NOMO-1 (cell line): ENCODE results near the gene PTK7.
"Not testable (repeated sequence)": the region's sequence is repeated elsewhere in the genome, so short reads cannot be mapped to it uniquely, and the experiment has no call there.

ENCODE experiments used
- DNase-seq, 2 experiments: peaks; one replicate each; lab custom pipeline; 2025; ENCODE audit not compliant: unreplicated experiment in 2 of 2; lab: John Stamatoyannopoulos, UW

Gene PTK7

GRCh38 chr6:43053545-43054205 is 22.4 kb upstream of the PTK7 start, which contains the start of gene CUL7:
Gene CUL7 (minus strand): TSS chr6:43053851. CDS start chr6:43052788, 1,063 bp downstream.
- DNase-seq = peak; percentile 93 to 94

- no peak for DNase-seq
Measured at GRCh38 chr6:43054206-43054943, 21.7 kb upstream of the PTK7 start.

GRCh38 chr6:43055966-43056365 is 20.1 kb upstream of the PTK7 start:
- DNase-seq = no peak

GRCh38 chr6:43058531-43058930 is 17.6 kb upstream of the PTK7 start:
- peak in 1 of 2 experiments; percentile 14 for DNase-seq

GRCh38 chr6:43059168-43060033 is 16.7 kb upstream of the PTK7 start, which contains the start of the genes KLC4 and MRPL2:
Gene KLC4 (plus strand): TSS chr6:43059631. CDS start chr6:43061336, 1,705 bp downstream.
Gene MRPL2 (minus strand): TSS chr6:43059434. CDS start chr6:43059381, 53 bp downstream.
- DNase-seq = peak; percentile 98 to 99

GRCh38 chr6:43060034-43060754 is 15.9 kb upstream of the PTK7 start:
- no peak for DNase-seq

- no peak for DNase-seq
Measured at GRCh38 chr6:43060755-43061633, 15.1 kb upstream of the PTK7 start.

- DNase-seq = no peak
Measured at GRCh38 chr6:43061861-43062260, 14.3 kb upstream of the PTK7 start.

- no peak for DNase-seq
Measured at GRCh38 chr6:43062818-43063217, 13.3 kb upstream of the PTK7 start.

GRCh38 chr6:43070028-43070632 is 6.0 kb upstream of the PTK7 start:
- peak in 1 of 2 experiments; percentile 20 for DNase-seq

- DNase-seq = no peak
Measured at GRCh38 chr6:43074847-43075669, 1.1 kb upstream of the PTK7 start.

GRCh38 chr6:43076464-43077332 is 584 bp downstream of the PTK7 start:
- no peak for DNase-seq

GRCh38 chr6:43077333-43077809 is 1.3 kb downstream of the PTK7 start:
- no peak for DNase-seq

- DNase-seq = no peak
Measured at GRCh38 chr6:43077981-43078511, 1.9 kb downstream of the PTK7 start.

GRCh38 chr6:43078691-43079090 is 2.6 kb downstream of the PTK7 start:
- DNase-seq = no peak

GRCh38 chr6:43081043-43081442 is 4.9 kb downstream of the PTK7 start:
- DNase-seq = no peak

GRCh38 chr6:43081922-43082321 is 5.8 kb downstream of the PTK7 start:
- DNase-seq = not testable (repeated sequence)
